Ovary (tissue), 9 donors: ENCODE measurements around the gene SETD2. TPM values are rescaled to one million over a fixed set of nuclear protein-coding genes. Genes with fewer than 3 reads are reported as not detected.
"Not testable (repeated sequence)": the region's sequence is repeated elsewhere in the genome, so short reads cannot be mapped to it uniquely, and the experiment has no call there.

Experiments used
- DNase-seq, 5 donors: peaks; one replicate each; pipeline ENCODE4 v3.0.0-alpha.2; 2019 to 2020
- H3K27ac ChIP-seq, 2 donors: fragments of 200-600 bp; one replicate each; pipeline versions ENCODE4 v1.5.1 to v1.8.0; 2019 to 2022
- H3K27me3 ChIP-seq: fragments of 200-600 bp; one replicate; pipeline ENCODE4 v1.8.0; 2022
- H3K36me3 ChIP-seq: fragments of 200-600 bp; sonication (generic); one replicate; pipeline ENCODE4 v1.5.1; 2019
- H3K4me1 ChIP-seq: one replicate; pipeline ENCODE4 v1.8.1; 2013; ENCODE audit warnings: mild to moderate bottlenecking, moderate library complexity; ENCODE audit not compliant: insufficient read depth
- H3K4me3 ChIP-seq: fragments of 200-600 bp; sonication (generic); one replicate; pipeline ENCODE4 v1.5.1; 2017
- H3K9me3 ChIP-seq, 2 donors: fragments of 200-600 bp in 1 of 2; sonication (generic) in 1 of 2; one replicate each; pipeline versions ENCODE4 v1.5.1 to v1.8.1; 2013 to 2019; ENCODE audit warnings: mild to moderate bottlenecking in 1 of 2, moderate library complexity in 1 of 2
- EP300 ChIP-seq: sonication (generic); formaldehyde crosslinking; IDR thresholded peaks from one replicate; pipeline ENCODE4 v1.6.1; 2017; ENCODE audit warnings: antibody characterized with exemption
- POLR2A ChIP-seq: fragments of 450-650 bp; IDR thresholded peaks from one replicate; pipeline ENCODE4 v1.6.1; 2017; ENCODE audit warnings: antibody characterized with exemption, mild to moderate bottlenecking, moderate library complexity
- WGBS, 3 donors: extraction: QIAGEN DNeasy Blood & Tissue Kit in 1 of 3; methylation state at CpG; one replicate each; pipeline versions ENCODE4 v1.1.5 to v1.1.7; 2013 to 2017; 5-methylcytosine and 5-hydroxymethylcytosine counted together
- intact Hi-C, 4 donors: fragments of 100-400 bp; cut with DNase I; formaldehyde crosslinking; loops; one replicate each; pipeline versions ENCODE4 v1.11.0 to v1.15.1; 2022 to 2023
- polyA plus RNA-seq, 2 donors: library from polyadenylated mRNA; stranded (reverse); fragments of 200-250 nt in 1 of 2; fragments of 350-450 nt in 1 of 2; fragmentation: Illumina TruSeq in 1 of 2; extraction: RNeasy Lipid Tissue Mini Kit (QIAGEN cat#74804) in 1 of 2; gene quantifications; one replicate each; pipeline ENCODE4 v1.2.3, GENCODE V29; 2013 to 2014
- total RNA-seq, 7 donors: library from RNA; depleted of rRNA in 2 of 7; stranded (reverse); fragments of >200 nt in 2 of 7; fragmentation: NEBNext Ultra II Directional in 3 of 7; extraction: Animal tissue kit (Norgen Biotek cat#: 25700) in 3 of 7; gene quantifications; one replicate each; pipeline versions ENCODE4 v1.1.0 to v1.2.4, GENCODE V29; 2016 to 2023
- TF ChIP-seq, protein P1 (sequence below), 3 donors: fragments of 450-650 bp in 2 of 3; fragments of 200-600 bp in 1 of 3; IDR thresholded peaks; one replicate each; pipeline versions ENCODE4 v1.5.1 to v1.8.0; 2016 to 2022; ENCODE audit warnings: antibody characterized with exemption in 3 of 3, mild to moderate bottlenecking in 1 of 3
- donor health status: DM: no; HTN: no; CAD: no; lungs with moderate emphysema.
- donor health status: DM: no; HTN: no; CAD: no.
- donor health status: Bipolar disorder and iron deficiency.
- donor health status: DM: yes; HTN: yes; CAD: no.
- donor health status: DM: no; HTN: no; CAD: no.
- donor health status: DM: yes; HTN: yes; CAD: no.

The SETD2 gene
- total and polyA plus RNA-seq, 9 donors: 22.9 to 62.9 (median 49.2) TPM

- intact Hi-C loops: no loop called here
- Histone ChIP-seq H3K36me3 (no peaks in the 10 kb centered on the region), H3K9me3 (no peaks in the 10 kb centered on the region), H3K27me3 (no peaks in the 10 kb centered on the region), H3K27ac (no peak overlapping the region), H3K4me3 (no peak overlapping the region), H3K4me1 (no peaks in the 10 kb centered on the region)
- TF ChIP-seq EP300: no peak
- no peak for TF ChIP-seq POLR2A
- WGBS, 3 donors: 55 to 63% (median 60%) methylated on average over 3 of the region's 3 CpGs
- no peak for DNase-seq
Measured at GRCh38 chr3:47117807-47118364, 46.0 kb downstream of the SETD2 start.

DNA sequence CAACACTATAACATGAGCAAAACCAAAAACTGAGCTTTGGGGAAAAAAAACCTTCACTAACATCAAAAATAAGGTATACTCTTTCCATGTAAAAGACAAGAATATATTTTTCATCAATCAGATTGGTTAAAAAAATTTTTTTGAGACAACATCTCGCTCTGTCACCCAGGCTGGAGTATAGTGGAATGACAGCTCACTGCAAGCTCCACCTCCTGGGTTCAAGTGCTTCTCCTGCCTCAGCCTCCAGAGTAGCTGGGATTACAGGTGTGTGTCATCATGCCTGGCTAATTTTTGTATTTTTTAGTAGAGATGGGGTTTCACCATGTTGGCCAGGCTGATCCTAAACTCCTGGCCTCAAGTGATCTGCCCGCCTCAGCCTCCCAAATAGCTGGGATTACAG, 48.4 kb downstream of the SETD2 start:
- H3K27ac ChIP-seq, intact Hi-C loops, DNase-seq, H3K4me1 ChIP-seq, H3K27me3 ChIP-seq, H3K36me3 ChIP-seq, H3K4me3 ChIP-seq, H3K9me3 ChIP-seq: not testable (repeated sequence)
- 95 to 98% (median 98%) methylated on average over 2 of the region's 2 CpGs for WGBS, 3 donors

DNA sequence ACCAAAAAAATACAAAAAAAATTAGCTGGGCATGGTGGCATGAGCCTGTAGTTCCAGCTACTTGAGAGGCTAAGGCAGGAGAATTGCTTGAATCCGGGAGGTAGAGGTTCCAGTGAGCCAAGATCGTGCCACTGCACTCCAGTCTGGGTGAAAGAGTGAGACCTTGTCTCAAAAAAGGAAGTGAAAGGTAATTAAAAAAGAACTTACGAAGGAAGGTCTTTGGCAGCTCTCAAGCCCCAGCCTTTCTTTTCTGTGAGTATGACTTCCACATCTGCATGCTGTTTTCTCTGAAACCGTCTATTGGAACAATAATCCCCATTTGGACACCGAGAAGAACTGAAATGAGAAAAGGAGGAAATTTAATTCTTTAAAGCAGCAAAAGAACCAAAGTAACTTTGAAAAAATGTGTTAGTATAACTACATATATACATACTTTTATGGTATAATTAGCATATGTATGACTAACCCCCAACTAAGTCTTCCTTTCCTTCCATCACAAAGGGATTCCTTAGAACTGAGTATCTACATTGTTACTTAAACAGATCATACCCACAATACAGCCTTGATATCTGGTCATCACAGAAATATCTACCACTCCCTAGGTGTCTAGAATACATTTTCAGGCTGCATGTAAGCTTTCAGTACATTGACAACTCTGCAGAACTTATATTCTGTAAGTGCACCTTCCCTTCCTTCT, 50.1 kb downstream of the SETD2 start:
- Histone ChIP-seq H3K36me3 (no peaks in the 10 kb centered on the region), H3K4me3 (no peak overlapping the region), H3K27ac (no peak overlapping the region), H3K27me3 (no peaks in the 10 kb centered on the region), H3K9me3 (no peaks in the 10 kb centered on the region), H3K4me1 (no peaks in the 10 kb centered on the region)
- intact Hi-C loops: no loop called here
- no peak for DNase-seq
- WGBS, 3 donors: 94 to 97% (median 96%) methylated on average over 5 of the region's 5 CpGs
- no peak for TF ChIP-seq EP300

- no peaks in the 10 kb centered on the region for H3K36me3 ChIP-seq
- no peaks in the 10 kb centered on the region for H3K9me3 ChIP-seq
- intact Hi-C loops: no loop called here
- TF ChIP-seq POLR2A (no peak), EP300 (no peak)
- TF ChIP-seq, protein P1, sequence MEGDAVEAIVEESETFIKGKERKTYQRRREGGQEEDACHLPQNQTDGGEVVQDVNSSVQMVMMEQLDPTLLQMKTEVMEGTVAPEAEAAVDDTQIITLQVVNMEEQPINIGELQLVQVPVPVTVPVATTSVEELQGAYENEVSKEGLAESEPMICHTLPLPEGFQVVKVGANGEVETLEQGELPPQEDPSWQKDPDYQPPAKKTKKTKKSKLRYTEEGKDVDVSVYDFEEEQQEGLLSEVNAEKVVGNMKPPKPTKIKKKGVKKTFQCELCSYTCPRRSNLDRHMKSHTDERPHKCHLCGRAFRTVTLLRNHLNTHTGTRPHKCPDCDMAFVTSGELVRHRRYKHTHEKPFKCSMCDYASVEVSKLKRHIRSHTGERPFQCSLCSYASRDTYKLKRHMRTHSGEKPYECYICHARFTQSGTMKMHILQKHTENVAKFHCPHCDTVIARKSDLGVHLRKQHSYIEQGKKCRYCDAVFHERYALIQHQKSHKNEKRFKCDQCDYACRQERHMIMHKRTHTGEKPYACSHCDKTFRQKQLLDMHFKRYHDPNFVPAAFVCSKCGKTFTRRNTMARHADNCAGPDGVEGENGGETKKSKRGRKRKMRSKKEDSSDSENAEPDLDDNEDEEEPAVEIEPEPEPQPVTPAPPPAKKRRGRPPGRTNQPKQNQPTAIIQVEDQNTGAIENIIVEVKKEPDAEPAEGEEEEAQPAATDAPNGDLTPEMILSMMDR (IDR thresholded peaks at IDR 0.05): no peak
- H3K27ac ChIP-seq: no peak overlapping the region
- WGBS, 3 donors: 13 to 25% (median 18%) methylated on average over 2 of the region's 2 CpGs
- no peaks in the 10 kb centered on the region for H3K27me3 ChIP-seq
- H3K4me1 ChIP-seq: peaks cover 2% of the 10 kb centered on the region
- DNase-seq: peak in 1 of 5 donors; percentile 17
- no peak overlapping the region for H3K4me3 ChIP-seq
Measured at GRCh38 chr3:47112997-47113396, 50.9 kb downstream of the SETD2 start.

GRCh38 chr3:47109393-47109792, 54.5 kb downstream of the SETD2 start:
- TF ChIP-seq EP300 (no peak), POLR2A (no peak)
- TF ChIP-seq, protein P1 (IDR thresholded peaks at IDR 0.05): no peak

GRCh38 chr3:47108546-47108945, 55.4 kb downstream of the SETD2 start:
- intact Hi-C loops: no loop called here
- Histone ChIP-seq H3K4me1 (peaks cover 2% of the 10 kb centered on the region), H3K27ac (no peak overlapping the region), H3K36me3 (no peaks in the 10 kb centered on the region), H3K9me3 (no peaks in the 10 kb centered on the region), H3K4me3 (no peak overlapping the region), H3K27me3 (no peaks in the 10 kb centered on the region)
- WGBS, 3 donors: 19 to 29% (median 21%) methylated on average over 1 of the region's 1 CpG
- no peak for DNase-seq
- TF ChIP-seq, protein P1 (IDR thresholded peaks at IDR 0.05): no peak
- no peak for TF ChIP-seq POLR2A
- no peak for TF ChIP-seq EP300

More at GRCh38 chr3:47109393-47109792, 54.5 kb downstream of the SETD2 start:
- H3K4me1 ChIP-seq: peaks cover 2% of the 10 kb centered on the region
- no peak overlapping the region for H3K4me3 ChIP-seq
- no peak overlapping the region for H3K27ac ChIP-seq
- H3K27me3 ChIP-seq: no peaks in the 10 kb centered on the region
- WGBS, 3 donors: 93 to 96% (median 96%) methylated on average over 9 of the region's 9 CpGs
- intact Hi-C loops: no loop called here
- H3K36me3 ChIP-seq: no peaks in the 10 kb centered on the region
- no peak for DNase-seq
- H3K9me3 ChIP-seq: no peaks in the 10 kb centered on the region
